Measurements from ENCODE around the gene ARG2. TPM values are rescaled to one million over a fixed set of nuclear protein-coding genes. Genes with fewer than 3 reads are reported as not detected.

The ARG2 gene
- total RNA-seq, 1 experiment from 2014 or later: 35.2 TPM

DNA sequence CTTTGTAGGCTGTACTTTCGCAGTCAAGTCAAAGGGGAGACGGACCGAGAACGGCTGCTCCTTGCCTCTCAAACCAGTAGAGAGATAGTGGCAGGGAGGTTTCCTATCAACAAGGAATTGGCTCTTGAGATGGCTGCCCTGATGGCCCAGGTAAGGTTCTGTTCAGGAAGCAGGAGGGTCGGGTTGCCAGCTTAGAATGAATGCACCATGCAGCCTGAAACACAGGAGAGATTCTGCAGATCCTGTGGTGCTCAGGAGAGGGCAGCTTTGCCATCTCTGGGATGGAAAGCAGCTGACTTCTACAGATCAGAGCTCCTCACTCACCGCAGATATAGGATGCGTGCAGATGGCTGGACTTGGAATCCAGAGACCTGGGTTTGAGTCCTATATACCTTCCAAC, 37.7 kb upstream of the ARG2 start:
- WGBS (ENCODE audit: extremely low coverage, insufficient read length, low lambda C conversion rate): no CpG with 5 or more reads among the region's 7 CpGs
- no peak overlapping the region for H4K8ac ChIP-seq (replicated peaks; ENCODE audit: insufficient read length, low read depth, low read length)
- H2AK5ac ChIP-seq (ENCODE audit: insufficient read length, low read length): no peak overlapping the region
- H3K4me1 ChIP-seq (ENCODE audit: insufficient read depth, low read length): no peaks in the 10 kb centered on the region
- no peaks in the 10 kb centered on the region for H3K27me3 ChIP-seq (ENCODE audit: insufficient read depth, low read length)
- peaks cover 3 to 52% (median 31%) of the 10 kb centered on the region in 3 experiments; a peak in 5 of 7 replicates for H3K36me3 Mint-ChIP-seq (ENCODE audit: insufficient read depth in 1 of 3, low read depth in 3 of 3)
- H3K27me3 Mint-ChIP-seq (ENCODE audit: low read depth): no peaks in the 10 kb centered on the region
- no peaks in the 10 kb centered on the region for H3K9me3 ChIP-seq (ENCODE audit: control insufficient read depth, low read depth, low read length)
- H3K4ac ChIP-seq (ENCODE audit: low read depth, low read length): no peak overlapping the region
- H3K4me1 Mint-ChIP-seq: no peaks in the 10 kb centered on the region
- H3K9me3 Mint-ChIP-seq: no peaks in the 10 kb centered on the region
- H2BK120ac ChIP-seq (ENCODE audit: low read depth, low read length, poor library complexity, severe bottlenecking): no peak overlapping the region
- DNase-seq: no peak
- H2AFZ ChIP-seq (ENCODE audit: low read length): no peak overlapping the region
- H2BK15ac ChIP-seq (ENCODE audit: low read depth, low read length): no peak overlapping the region
- H4K20me1 ChIP-seq (ENCODE audit: control insufficient read depth, insufficient read depth, insufficient read length): no peaks in the 10 kb centered on the region
- no peak overlapping the region for H2BK5ac ChIP-seq (ENCODE audit: insufficient read length, low read length)
- H3K14ac ChIP-seq (ENCODE audit: insufficient read depth, low read length): no peak overlapping the region
- no peak overlapping the region for H3K27ac Mint-ChIP-seq
- H3K18ac ChIP-seq (ENCODE audit: insufficient read length, low read depth, low read length): no peak overlapping the region
- H3K56ac ChIP-seq (ENCODE audit: insufficient read length, low read depth, low read length): no peak overlapping the region
- no peak overlapping the region for H3K4me3 Mint-ChIP-seq
- H3K23me2 ChIP-seq (ENCODE audit: insufficient read length, low read depth, low read length, poor library complexity, severe bottlenecking): no peaks in the 10 kb centered on the region
- TF ChIP-seq CTCF (conservative IDR thresholded peaks at IDR 0.05): no peak
- no peak overlapping the region for H2BK20ac ChIP-seq (ENCODE audit: low read depth, low read length, poor library complexity, severe bottlenecking)
- H3K4me2 ChIP-seq (ENCODE audit: insufficient read depth, insufficient read length, low read length): no peak overlapping the region
- H3T11ph ChIP-seq (ENCODE audit: low read length): no peak overlapping the region
- no peak overlapping the region for H4K91ac ChIP-seq (ENCODE audit: insufficient read length, low read depth, low read length)
- no peak overlapping the region for H2BK12ac ChIP-seq (ENCODE audit: insufficient read length, low read depth, low read length)
- no peak overlapping the region for H4K5ac ChIP-seq (ENCODE audit: insufficient read length, low read depth, low read length)
- no peaks in the 10 kb centered on the region for H3K79me1 ChIP-seq (ENCODE audit: insufficient read depth, low read depth, low read length, poor library complexity, severe bottlenecking)
- no peak overlapping the region for H3K23ac ChIP-seq (ENCODE audit: insufficient read length, low read depth, low read length)
- H3K79me2 ChIP-seq (ENCODE audit: insufficient read depth, low read length): no peaks in the 10 kb centered on the region
- no peak overlapping the region for H3K9ac ChIP-seq (ENCODE audit: extremely low read depth, insufficient read length, low read length)
- no peak overlapping the region for H3K27ac ChIP-seq (ENCODE audit: insufficient read length, low read depth, low read length)
